ENCODE data around the gene ABCA7.
"Not testable (repeated sequence)": the region's sequence is repeated elsewhere in the genome, so short reads cannot be mapped to it uniquely, and the experiment has no call there.

Gene ABCA7

GRCh38 chr19:1105008-1105872, 65.3 kb downstream of the ABCA7 start:
- peak; percentile 73 for DNase-seq (ENCODE audit: low spot score)

GRCh38 chr19:1105873-1106840, 66.2 kb downstream of the ABCA7 start:
- DNase-seq (ENCODE audit: low spot score) = no peak

- DNase-seq (ENCODE audit: low spot score) = no peak
These were observed 67.1 kb downstream of the ABCA7 start for GRCh38 chr19:1106841-1107660.

GRCh38 chr19:1107661-1108261, 67.9 kb downstream of the ABCA7 start:
- no peak for DNase-seq (ENCODE audit: low spot score)

GRCh38 chr19:1108291-1109031, 68.6 kb downstream of the ABCA7 start:
- DNase-seq (ENCODE audit: low spot score) = no peak

GRCh38 chr19:1109032-1109551, 69.2 kb downstream of the ABCA7 start:
- no peak for DNase-seq (ENCODE audit: low spot score)

GRCh38 chr19:1109697-1110671, 70.1 kb downstream of the ABCA7 start:
- DNase-seq (ENCODE audit: low spot score) = no peak

- DNase-seq (ENCODE audit: low spot score) = no peak
These were observed 71.1 kb downstream of the ABCA7 start for GRCh38 chr19:1110809-1111640.

GRCh38 chr19:1111641-1112267, 71.8 kb downstream of the ABCA7 start:
- DNase-seq (ENCODE audit: low spot score) = no peak

GRCh38 chr19:1112268-1113029, 72.5 kb downstream of the ABCA7 start:
- DNase-seq (ENCODE audit: low spot score) = peak; percentile 87

- DNase-seq (ENCODE audit: low spot score) = peak; percentile 98
These were observed 73.4 kb downstream of the ABCA7 start for GRCh38 chr19:1113030-1113985.

GRCh38 chr19:1113986-1114483, 74.1 kb downstream of the ABCA7 start:
- no peak for DNase-seq (ENCODE audit: low spot score)

- DNase-seq (ENCODE audit: low spot score) = not testable (repeated sequence)
These were observed 74.8 kb downstream of the ABCA7 start for GRCh38 chr19:1114728-1115127.

All from iPS-NIHi11 (cell line).